Glutamatergic neuron (in vitro differentiated cells): Measurements from ENCODE around the gene ZC3H12A. TPM values are rescaled to one million over a fixed set of nuclear protein-coding genes. Genes with fewer than 3 reads are reported as not detected.

Experiments used
- DNase-seq: peaks from one replicate; pipeline ENCODE4 v3.0.0; 2022
- H3K27ac Mint-ChIP-seq: one replicate; pipeline ENCODE4 v1.8.0; 2020; ENCODE audit warnings: mild to moderate bottlenecking, mixed read lengths, inconsistent platforms; ENCODE audit not compliant: unreplicated experiment
- H3K27me3 Mint-ChIP-seq: one replicate; pipeline ENCODE4 v1.8.0; 2020; ENCODE audit warnings: mild to moderate bottlenecking, moderate library complexity, mixed read lengths, inconsistent platforms; ENCODE audit not compliant: unreplicated experiment
- H3K36me3 Mint-ChIP-seq: one replicate; pipeline ENCODE4 v1.8.0; 2020; ENCODE audit warnings: mild to moderate bottlenecking, mixed read lengths, inconsistent platforms; ENCODE audit not compliant: unreplicated experiment
- H3K4me1 Mint-ChIP-seq: one replicate; pipeline ENCODE4 v1.8.0; 2020; ENCODE audit warnings: mild to moderate bottlenecking, low read depth, mixed read lengths, inconsistent platforms; ENCODE audit not compliant: unreplicated experiment
- H3K4me3 Mint-ChIP-seq: one replicate; pipeline ENCODE4 v1.8.0; 2020; ENCODE audit warnings: mild to moderate bottlenecking, mixed read lengths, inconsistent platforms; ENCODE audit not compliant: unreplicated experiment
- H3K9me3 Mint-ChIP-seq: one replicate; pipeline ENCODE4 v1.8.0; 2020; ENCODE audit warnings: mild to moderate bottlenecking, moderate library complexity, mixed read lengths, inconsistent platforms; ENCODE audit not compliant: unreplicated experiment
- CTCF ChIP-seq: fragments of 200-600 bp; sonication (generic); IDR thresholded peaks from one replicate; pipeline ENCODE4 v1.5.0; 2021; ENCODE audit not compliant: partially characterized antibody, unreplicated experiment
- total RNA-seq: library from RNA; stranded (reverse); fragmentation: NEBNext Ultra II Directional; extraction: Animal tissue kit (Norgen Biotek cat#: 25700); gene quantifications from one replicate; pipeline ENCODE4 v1.2.1, GENCODE V29; 2021; ENCODE audit not compliant: unreplicated experiment

Gene ZC3H12A
- total RNA-seq, 1 donor from 2014 or later = 1.3 TPM

GRCh38 chr1:37474697-37475379 lies 458 bp downstream of the ZC3H12A start:
- peak overlapping the region; percentile 55 for H3K4me3 Mint-ChIP-seq
- peaks cover 2% of the 10 kb centered on the region for H3K9me3 Mint-ChIP-seq
- H3K36me3 Mint-ChIP-seq = no peaks in the 10 kb centered on the region
- DNase-seq = no peak
- no peak for TF ChIP-seq CTCF
- H3K27me3 Mint-ChIP-seq = peaks cover 9% of the 10 kb centered on the region
- H3K27ac Mint-ChIP-seq = no peak overlapping the region
- H3K4me1 Mint-ChIP-seq = peaks cover 17% of the 10 kb centered on the region

- Mint-ChIP-seq H3K4me3 (peak overlapping the region; percentile 55), H3K9me3 (peaks cover 2% of the 10 kb centered on the region), H3K27me3 (peaks cover 9% of the 10 kb centered on the region), H3K4me1 (peaks cover 17% of the 10 kb centered on the region), H3K27ac (no peak overlapping the region), H3K36me3 (no peaks in the 10 kb centered on the region)
- DNase-seq = no peak
- TF ChIP-seq CTCF = no peak
Measured at GRCh38 chr1:37475380-37476086, 1.2 kb downstream of the ZC3H12A start.

GRCh38 chr1:37476087-37476452 lies 1.7 kb downstream of the ZC3H12A start:
- Mint-ChIP-seq H3K9me3 (peaks cover 2% of the 10 kb centered on the region), H3K4me3 (no peak overlapping the region), H3K27me3 (peaks cover 9% of the 10 kb centered on the region), H3K27ac (no peak overlapping the region), H3K4me1 (peaks cover 17% of the 10 kb centered on the region), H3K36me3 (no peaks in the 10 kb centered on the region)
- DNase-seq = no peak
- no peak for TF ChIP-seq CTCF

GRCh38 chr1:37476460-37477197 lies 2.2 kb downstream of the ZC3H12A start:
- H3K27ac Mint-ChIP-seq = peak overlapping the region; percentile 64
- TF ChIP-seq CTCF = no peak
- peak; percentile 31 for DNase-seq
- H3K4me3 Mint-ChIP-seq = peak overlapping the region; percentile 65
- H3K4me1 Mint-ChIP-seq = peaks cover 17% of the 10 kb centered on the region
- H3K27me3 Mint-ChIP-seq = peaks cover 9% of the 10 kb centered on the region
- peaks cover 2% of the 10 kb centered on the region for H3K9me3 Mint-ChIP-seq
- H3K36me3 Mint-ChIP-seq = no peaks in the 10 kb centered on the region
